A549 (cell line): ENCODE data around the gene TTPAL.

Source experiments
- BHLHE40 ChIP-seq: IDR thresholded peaks from 2 replicates; pipeline ENCODE4 v1.6.1; 2012; ENCODE audit warnings: low read depth, low read length, inconsistent platforms
- EP300 ChIP-seq, 2 experiments: fragments of >200 bp; sonication (Bioruptor Twin); formaldehyde crosslinking; IDR thresholded peaks; 2 replicates in 1 of 2; 3 replicates in 1 of 2; pipeline ENCODE4 v1.6.1; 2016 to 2017
- GATA3 ChIP-seq: IDR thresholded peaks from 2 replicates; pipeline ENCODE4 v1.6.1; 2012; ENCODE audit warnings: borderline replicate concordance
- TF ChIP-seq, protein P1 (sequence below): IDR thresholded peaks from 2 replicates; pipeline ENCODE4 v1.6.1; 2012
- TF ChIP-seq, protein P2 (sequence below): fragments of >200 bp; sonication (Bioruptor Twin); formaldehyde crosslinking; IDR thresholded peaks from 3 replicates; pipeline ENCODE4 v1.5.1; 2016
- TF ChIP-seq, protein P3 (sequence below): fragments of 450-650 bp; IDR thresholded peaks from 2 replicates; pipeline ENCODE4 v1.6.1; 2014; ENCODE audit warnings: antibody characterized with exemption

DNA sequence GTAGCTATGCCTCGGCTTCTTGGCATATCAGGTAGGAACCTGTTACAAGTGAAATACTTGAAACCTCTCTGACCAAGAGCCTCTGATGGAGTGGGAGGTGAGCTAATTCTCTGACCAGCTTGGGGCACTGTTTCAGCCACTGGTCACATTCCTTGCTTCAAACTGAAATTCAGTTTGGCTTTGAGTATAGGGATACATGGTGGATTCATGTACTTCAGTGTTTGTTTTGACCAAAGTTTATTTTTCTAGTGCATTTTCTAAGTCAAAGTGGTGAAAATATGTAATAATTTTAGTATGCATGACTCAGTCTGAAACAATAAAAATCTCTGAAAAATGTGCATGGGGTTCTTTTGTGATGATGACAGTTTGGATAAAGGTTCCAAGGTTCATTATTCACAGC is 18.6 kb downstream of the TTPAL start:
- TF ChIP-seq, protein P1, sequence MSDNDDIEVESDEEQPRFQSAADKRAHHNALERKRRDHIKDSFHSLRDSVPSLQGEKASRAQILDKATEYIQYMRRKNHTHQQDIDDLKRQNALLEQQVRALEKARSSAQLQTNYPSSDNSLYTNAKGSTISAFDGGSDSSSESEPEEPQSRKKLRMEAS, result no peak
- TF ChIP-seq, protein P2, sequence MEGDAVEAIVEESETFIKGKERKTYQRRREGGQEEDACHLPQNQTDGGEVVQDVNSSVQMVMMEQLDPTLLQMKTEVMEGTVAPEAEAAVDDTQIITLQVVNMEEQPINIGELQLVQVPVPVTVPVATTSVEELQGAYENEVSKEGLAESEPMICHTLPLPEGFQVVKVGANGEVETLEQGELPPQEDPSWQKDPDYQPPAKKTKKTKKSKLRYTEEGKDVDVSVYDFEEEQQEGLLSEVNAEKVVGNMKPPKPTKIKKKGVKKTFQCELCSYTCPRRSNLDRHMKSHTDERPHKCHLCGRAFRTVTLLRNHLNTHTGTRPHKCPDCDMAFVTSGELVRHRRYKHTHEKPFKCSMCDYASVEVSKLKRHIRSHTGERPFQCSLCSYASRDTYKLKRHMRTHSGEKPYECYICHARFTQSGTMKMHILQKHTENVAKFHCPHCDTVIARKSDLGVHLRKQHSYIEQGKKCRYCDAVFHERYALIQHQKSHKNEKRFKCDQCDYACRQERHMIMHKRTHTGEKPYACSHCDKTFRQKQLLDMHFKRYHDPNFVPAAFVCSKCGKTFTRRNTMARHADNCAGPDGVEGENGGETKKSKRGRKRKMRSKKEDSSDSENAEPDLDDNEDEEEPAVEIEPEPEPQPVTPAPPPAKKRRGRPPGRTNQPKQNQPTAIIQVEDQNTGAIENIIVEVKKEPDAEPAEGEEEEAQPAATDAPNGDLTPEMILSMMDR, result no peak
- TF ChIP-seq, protein P3, sequence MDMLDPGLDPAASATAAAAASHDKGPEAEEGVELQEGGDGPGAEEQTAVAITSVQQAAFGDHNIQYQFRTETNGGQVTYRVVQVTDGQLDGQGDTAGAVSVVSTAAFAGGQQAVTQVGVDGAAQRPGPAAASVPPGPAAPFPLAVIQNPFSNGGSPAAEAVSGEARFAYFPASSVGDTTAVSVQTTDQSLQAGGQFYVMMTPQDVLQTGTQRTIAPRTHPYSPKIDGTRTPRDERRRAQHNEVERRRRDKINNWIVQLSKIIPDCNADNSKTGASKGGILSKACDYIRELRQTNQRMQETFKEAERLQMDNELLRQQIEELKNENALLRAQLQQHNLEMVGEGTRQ, result no peak
- no peak; a peak in 1 of 5 replicates for TF ChIP-seq EP300 (IDR thresholded peaks at IDR 0.05)
- no peak for TF ChIP-seq GATA3
- no peak for TF ChIP-seq BHLHE40
